Posterior cingulate gyrus (tissue), 11 donors: Measurements from ENCODE around the gene ZNF584.
A peak's percentile ranks its signal among the peaks of the same experiment; 100 is the strongest.

Experiments
- DNase-seq, 10 donors: peaks; one replicate each; pipeline versions ENCODE4 v3.0.0 to v3.0.0-alpha.2; 2020 to 2021; ENCODE audit warnings: mixed read lengths in 3 of 10
- intact Hi-C: fragments of 100-400 bp; cut with DNase I; formaldehyde crosslinking; loops from one replicate; pipeline ENCODE4 v1.15.1; 2023

The ZNF584 gene

DNA sequence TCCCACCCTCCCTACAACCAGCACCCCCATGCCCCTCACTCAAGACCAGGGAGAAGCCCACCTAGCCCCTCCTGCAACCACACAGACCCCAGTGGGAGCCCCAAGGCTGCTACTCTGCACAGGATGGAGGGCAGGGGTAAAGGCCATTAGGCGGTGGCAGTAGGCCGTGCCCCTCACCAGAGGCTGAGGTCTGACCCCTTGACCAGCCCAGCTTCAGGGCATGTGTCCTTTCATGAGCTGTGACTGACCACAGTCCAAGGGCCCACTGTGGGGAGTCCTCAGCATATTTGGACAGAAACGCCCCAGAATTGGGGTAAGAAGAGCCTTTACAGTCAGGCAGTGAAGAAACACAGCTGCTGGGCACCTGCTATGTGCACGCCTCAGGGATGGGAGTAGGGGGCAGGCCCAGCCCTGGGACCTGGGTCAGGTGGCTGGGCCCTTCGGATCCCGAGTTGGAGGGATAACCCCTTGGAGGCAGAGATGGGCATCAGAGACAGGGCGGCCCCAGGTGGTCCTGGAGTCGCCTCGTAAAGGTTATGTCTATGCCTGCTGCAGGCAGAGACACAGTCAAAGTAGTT is 23.0 kb upstream of the ZNF584 start:
- DNase-seq: peak in 3 of 10 donors; percentile 56 to 72 (median 70)
- intact Hi-C loops: no loop called here

DNA sequence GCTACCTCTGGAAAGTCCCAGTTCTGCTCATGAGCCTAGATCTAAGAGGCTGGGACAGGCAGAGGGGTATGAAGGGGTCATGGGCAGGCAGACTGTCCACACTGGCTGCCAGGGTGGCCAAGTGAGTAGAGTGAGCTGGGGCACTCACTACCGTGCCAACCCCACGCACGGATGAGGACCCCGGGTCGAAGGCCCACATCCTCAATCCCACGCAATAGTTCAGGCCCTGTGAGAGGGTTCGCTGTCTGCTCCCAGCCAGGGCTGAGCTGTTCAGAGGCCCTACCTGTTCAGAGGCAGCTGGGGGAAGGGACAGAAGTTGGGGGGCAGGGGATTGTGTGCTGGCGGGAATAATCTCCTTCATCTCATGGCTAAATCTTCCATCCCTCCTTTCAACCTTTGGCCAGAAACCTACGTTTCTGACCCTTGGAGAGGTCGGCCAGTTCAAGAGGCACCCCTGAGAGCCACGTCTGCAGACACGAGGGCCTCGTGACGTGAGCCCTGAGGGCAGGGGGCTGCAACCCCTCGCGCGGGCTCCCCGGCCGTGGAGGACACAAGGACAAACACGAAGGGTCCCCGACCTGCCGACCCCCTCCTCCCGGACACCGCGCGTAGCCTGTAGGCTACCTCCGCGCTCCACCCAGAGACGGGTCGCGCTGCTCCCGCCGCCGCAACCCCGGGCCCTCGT is 22.4 kb upstream of the ZNF584 start:
- peak in 2 of 10 donors; percentile 59 to 83 for DNase-seq
- intact Hi-C loops: no loop called here

DNA sequence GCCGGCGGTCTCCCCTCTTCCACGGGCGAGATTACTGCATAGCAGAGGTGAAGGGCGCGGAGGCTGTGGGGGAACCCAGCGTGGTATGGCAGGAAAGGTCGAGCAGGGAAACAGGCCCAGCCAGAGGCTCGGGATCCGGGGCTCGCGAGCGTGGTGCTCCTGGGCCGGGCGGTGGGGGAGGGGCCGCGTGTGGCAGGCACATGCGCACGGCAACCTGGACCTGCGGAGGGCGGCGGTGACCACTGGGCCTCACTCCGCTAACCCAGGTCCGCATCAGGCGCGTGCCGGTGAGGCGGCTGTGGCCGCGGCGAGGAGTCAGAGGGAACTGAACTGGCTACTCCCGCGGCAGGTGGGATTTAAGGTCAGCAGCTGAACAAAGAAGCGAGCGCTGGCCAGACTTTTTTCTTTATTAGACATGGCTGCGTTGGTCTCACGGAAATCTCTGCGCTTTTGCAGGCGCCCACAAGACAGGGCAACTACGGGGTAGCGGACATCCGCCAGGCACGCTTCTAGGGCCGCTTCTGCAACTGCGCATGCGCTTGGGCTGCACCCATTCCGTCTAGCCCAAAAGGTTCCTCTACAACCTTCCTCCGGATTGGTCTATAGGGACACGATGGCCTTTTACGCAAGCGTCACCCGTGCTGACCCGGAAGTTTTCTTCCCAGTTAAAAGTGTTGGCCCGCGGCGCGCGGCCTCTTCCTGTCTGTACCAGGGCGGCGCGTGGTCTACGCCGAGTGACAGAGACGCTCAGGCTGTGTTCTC is 21.7 kb upstream of the ZNF584 start, which contains the start of gene RPS5:
Gene RPS5 (plus strand): TSS at position 694 of the 762 bp plus-strand sequence. CDS start 869 bp downstream, outside the sequence.
- intact Hi-C loops: no loop called here

DNA sequence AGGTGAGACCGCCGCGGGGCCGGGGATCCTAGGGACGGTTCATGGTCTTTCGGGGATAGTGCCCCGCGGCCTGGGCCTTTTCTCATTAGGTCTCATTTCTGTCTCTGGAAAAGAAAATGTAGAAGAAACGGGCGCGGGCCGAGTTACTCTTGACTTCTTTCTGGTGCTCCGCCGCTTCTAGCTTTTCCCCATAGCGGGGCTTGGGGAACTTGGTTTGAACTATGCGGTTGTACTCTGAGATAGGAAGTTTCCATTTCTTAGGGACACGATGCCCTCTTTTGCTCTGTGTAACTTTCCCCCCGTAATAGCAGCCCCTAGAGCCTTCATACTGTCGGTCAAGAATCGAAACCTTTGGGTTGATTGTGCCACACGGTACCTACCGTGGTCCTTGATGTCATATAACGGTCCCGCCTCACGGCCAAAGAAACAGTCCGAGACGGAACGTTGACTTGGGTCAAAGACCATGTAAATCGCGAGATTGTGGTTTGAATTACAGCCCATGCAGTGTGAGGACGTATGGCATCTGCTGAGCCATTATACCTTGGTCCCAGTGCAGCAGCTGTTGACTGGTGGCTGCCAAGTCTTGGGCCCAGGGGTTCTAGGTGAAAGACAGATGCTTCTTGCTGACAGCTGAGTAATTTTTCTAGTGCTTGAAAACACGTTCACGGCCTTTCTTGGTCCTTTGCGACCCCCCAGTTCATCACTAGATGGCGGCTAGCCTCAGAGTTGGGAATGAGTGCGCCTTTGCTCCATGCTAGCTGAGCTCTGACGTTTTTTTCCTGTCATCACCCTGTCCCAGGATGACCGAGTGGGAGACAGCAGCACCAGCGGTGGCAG is 20.9 kb upstream of the ZNF584 start:
- DNase-seq: peak in 2 of 10 donors; percentile 28 to 62
- intact Hi-C loops: no loop called here

More for the DNA sequence above, 21.7 kb upstream of the ZNF584 start, which contains the start of gene RPS5:
- peak; percentile 94 to 99 (median 96) for DNase-seq

DNA sequence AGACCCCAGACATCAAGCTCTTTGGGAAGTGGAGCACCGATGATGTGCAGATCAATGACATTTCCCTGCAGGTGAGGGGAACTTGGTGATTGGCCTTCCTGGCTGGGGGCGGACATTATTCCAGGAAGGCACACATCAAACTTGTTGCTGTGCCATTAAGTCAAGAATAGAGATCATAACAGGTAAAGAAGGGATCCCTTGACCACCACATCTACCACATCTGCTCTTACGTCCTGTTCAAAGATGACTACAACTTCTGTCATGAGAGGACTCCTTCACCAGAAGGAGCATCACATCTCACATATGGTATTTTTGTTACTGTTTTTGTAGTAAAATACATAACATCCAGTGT is 20.3 kb upstream of the ZNF584 start:
- intact Hi-C loops: no loop called here
- peak in 1 of 10 donors; percentile 42 for DNase-seq

DNA sequence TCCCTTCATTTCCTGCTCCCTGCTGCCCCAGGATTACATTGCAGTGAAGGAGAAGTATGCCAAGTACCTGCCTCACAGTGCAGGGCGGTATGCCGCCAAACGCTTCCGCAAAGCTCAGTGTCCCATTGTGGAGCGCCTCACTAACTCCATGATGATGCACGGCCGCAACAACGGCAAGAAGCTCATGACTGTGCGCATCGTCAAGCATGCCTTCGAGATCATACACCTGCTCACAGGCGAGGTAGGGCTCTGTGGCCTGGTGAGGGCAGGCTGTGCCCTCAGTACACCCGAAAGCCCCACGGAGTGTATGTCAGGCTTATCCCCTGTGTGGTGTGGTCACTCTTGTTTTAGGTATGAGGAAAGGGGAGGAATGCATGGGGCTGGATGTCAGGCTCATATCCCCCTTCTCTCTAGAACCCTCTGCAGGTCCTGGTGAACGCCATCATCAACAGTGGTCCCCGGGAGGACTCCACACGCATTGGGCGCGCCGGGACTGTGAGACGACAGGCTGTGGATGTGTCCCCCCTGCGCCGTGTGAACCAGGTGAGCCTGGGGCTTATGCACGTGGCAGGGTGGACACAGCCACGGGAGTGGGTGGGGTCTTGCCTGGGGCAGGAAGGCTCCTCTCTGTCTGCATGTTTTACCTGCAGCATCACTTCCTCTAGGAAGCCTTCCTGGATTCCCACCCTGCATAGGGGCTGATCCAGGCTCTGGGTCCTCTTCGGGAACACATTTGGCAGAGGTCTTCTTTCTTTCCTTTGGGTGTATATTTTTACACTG is 15.3 kb upstream of the ZNF584 start:
- intact Hi-C loops: no loop called here
- peak in 3 of 10 donors; percentile 40 to 73 (median 40) for DNase-seq

DNA sequence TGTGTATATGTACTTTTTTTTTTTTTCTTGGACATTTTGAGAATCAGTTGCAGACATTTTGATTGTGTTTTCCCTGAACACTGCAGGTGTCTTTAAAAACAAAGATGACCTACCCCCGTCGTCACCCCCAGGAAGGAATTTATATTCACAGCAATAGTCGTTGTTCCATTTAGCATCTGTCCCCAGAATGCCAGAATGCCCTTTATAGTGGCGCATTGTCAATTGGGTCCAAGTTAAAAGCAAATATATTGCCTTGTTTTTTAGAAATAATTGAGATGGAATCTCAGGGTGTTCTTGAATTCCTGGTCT is 14.8 kb upstream of the ZNF584 start:
- intact Hi-C loops: no loop called here
- DNase-seq: no peak

DNA sequence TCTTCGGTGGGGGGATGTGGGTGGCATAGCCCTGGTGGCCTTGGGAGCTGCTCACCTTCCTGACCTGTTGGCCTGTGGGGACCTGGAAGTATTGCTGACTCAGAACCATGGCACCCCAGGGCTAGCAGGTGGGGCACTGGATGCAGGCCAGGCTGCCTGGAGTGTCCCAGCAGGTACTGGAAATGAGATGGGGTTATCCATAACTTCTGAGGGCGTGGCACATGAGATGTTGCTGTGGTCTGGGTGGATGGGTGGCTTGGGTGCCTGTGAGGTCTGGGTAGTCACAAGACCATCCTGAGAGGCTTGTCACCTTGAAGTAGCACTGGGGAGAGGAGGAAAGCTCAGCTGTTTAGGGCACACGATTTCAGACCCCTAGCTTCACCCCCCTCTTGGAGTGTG is 13.6 kb upstream of the ZNF584 start:
- peak in 2 of 10 donors; percentile 51 to 56 for DNase-seq
- intact Hi-C loops: no loop called here

DNA sequence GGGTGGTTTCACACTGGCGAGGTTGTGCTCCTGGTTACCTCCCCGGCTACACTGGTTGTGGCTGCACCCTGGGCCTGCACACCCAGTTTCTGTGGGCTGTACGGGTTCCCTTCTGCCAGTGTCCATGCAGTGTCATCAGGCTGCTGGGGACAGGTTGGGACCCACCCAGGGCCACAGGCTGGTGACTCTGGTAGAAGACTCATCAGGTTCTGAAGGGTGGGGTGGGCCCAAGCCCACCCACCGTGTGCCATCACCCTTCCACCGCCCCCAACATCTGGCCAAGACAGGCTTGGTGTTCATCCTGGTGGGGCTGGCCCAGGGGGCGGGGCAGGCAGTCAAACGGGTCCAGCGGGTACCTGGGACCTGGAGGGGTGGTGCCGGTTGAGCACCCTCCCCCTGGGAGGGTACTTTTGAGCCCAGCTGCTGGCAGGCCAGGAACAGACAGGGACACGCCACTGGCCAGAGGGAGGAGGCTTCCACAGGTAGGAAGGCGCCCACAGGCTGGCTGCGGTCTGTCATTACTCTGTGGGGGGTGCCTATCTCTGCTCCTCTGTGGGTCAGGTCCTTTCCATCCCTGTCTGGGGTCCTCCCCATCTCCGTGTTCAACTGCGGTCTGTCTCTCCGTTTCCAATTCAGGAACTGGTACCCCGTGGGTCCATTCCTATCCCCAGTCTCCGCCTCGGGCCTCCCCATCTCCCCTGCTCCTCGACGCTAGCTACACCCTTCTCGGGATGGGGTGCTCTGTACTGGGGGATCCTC is 13.1 kb upstream of the ZNF584 start, which contains the start of gene RNF225:
Gene RNF225 (plus strand): TSS at position 437 of the 759 bp plus-strand sequence. CDS start 434 bp downstream, outside the sequence.
- peak in 3 of 10 donors; percentile 69 to 70 (median 70) for DNase-seq
- intact Hi-C loops: no loop called here

DNA sequence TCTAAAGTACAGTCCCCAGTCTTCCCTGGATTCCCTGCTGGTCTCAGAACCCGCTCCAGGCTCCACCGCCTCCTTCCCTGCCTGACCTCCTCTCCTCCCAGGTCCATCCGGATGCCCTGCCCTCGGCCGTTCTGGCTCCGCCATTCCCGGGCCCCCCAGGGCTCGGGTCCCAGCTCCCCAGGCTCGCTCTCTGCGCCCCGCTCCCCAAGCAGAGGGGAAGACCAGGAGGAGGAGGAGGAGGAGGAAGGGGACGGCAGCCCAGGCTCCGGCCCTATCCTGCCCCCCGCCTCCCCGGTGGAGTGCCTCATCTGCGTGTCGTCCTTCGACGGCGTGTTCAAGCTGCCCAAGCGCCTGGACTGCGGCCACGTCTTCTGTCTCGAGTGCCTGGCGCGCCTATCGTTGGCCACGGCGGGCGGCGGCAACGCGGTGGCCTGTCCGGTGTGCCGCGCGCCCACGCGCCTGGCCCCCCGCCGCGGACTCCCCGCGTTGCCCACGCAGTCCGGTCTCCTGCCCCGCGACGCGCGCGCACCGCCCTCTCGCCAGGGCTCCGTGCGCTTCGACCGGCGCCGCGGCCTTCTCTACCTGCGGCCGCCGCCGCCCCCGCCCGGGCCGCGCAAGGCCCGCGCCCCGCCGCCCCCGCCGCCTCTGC is 12.3 kb upstream of the ZNF584 start:
- intact Hi-C loops: no loop called here
- peak in 3 of 10 donors; percentile 55 to 66 (median 64) for DNase-seq

DNA sequence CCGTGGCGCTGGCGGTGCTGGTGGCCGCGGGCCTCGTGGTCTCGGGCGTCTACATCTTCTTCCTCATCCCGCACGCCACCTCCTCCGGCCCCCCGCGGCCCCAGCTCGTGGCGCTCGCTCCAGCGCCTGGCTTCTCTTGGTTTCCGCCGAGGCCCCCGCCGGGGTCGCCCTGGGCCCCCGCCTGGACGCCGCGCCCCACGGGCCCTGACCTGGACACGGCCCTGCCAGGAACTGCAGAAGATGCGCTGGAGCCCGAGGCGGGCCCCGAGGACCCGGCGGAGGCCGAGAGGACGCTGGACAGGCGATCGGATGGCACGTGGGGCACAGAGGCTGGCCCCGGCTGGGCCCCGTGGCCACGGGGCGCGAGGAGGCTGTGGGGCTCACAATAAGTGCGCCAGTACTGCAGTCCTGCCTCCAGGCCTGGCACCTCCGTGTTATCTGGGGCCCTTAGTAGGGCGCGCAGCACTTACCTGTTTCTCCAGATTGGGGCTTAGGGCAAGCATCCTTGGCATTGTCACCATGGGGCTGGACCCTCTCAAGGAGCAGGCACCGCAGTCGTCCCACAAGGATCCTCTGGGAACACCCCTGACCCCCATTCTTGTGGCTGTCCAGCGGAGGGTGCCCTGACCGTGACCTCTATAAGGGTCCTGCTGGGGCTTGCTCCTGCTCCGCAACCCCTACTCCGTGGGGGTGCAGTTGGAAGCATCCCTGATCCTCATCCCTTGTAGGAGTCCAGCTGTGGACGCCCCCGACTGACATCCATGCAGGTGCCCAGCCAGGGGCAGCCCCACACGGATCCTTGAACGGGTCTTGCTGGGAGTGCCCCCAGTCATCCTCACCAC is 11.5 kb upstream of the ZNF584 start:
- intact Hi-C loops: no loop called here
- peak in 2 of 10 donors; percentile 67 to 82 for DNase-seq

DNA sequence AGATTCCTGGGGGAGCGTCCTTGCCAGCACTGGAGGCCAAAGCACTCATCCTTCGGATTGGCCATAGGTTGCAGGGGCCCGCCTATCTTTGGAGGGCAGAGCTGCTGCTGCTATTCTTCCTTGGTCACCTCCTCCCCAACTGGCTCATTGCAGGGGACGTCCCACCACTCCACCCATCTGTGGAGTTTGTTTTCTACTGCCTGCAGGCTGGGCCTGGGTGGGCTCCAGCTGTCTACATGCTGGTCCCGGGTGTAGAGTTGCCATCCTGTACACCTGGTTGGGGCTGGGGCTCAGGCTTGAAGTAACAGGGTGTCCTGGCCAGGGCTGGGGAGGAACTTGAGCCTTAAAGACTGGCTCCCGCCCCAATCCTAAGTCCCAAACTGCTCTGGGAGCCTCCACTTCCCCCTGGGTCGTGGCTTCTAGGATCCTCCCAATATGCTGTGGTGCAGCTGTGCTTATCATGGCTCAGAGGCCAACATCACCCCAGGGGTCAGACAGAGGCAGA is 10.9 kb upstream of the ZNF584 start:
- no peak for DNase-seq
- intact Hi-C loops: no loop called here

DNA sequence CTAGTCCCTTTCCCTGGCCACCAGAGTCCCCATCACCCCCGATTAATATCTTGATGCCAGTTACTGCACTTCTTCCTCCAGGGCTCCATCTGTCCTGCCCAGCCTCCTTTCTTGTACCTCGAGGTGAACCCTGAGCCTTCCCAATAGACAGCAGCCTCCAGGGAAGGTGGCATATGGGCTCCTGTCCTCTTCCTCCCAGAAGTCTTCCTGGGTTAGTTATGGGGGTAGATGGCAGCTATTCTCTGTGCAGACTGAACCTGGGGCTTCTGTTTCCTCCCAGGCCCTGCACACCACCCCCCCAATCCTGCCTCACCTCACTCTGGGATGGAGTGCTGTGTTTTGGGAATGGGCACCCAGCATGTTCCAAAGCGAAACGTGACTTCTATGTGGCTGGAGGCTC is 10.4 kb upstream of the ZNF584 start:
- DNase-seq: peak in 1 of 10 donors; percentile 15
- intact Hi-C loops: no loop called here

DNA sequence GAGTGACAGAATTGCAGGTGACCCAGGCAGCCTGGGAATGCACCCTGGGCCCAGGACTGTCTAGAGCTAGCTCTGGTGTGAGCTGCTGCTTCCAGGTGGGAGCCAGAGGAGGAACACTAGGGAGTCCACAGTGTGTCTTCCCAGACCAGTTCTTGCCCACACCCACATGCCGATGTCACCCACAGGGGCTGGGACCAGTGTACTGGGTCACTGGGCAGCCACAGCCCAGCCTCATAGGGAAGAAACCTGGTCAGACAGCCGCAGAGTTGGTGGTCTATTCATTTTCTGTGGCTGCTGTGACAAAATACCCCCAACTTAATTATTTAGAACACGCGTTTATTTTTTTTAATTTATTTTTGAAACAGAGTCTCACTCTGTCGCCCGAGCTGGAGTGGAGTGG is 9.9 kb upstream of the ZNF584 start:
- intact Hi-C loops: no loop called here
- peak in 1 of 10 donors; percentile 39 for DNase-seq

DNA sequence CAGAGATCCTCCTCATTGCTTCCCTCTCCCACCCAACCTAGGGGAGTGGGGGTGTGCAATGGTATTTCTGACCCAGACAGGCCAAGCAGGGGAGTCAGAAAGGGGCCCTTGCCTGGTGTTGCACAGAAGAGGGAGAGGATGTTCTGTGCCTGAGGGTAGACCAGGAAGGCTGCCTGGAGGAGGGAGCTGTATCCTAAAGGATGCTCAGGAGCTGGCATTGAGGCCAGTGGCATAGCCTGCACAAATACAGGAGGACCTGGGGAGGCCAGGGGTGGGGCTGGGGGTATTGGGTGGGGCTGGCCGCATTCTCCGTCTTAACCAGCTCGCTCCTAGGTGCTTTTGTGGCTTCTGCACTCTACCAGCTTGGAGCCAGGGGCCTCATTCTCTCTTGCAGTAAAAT is 8.5 kb upstream of the ZNF584 start:
- intact Hi-C loops: no loop called here
- peak in 1 of 10 donors; percentile 63 for DNase-seq

DNA sequence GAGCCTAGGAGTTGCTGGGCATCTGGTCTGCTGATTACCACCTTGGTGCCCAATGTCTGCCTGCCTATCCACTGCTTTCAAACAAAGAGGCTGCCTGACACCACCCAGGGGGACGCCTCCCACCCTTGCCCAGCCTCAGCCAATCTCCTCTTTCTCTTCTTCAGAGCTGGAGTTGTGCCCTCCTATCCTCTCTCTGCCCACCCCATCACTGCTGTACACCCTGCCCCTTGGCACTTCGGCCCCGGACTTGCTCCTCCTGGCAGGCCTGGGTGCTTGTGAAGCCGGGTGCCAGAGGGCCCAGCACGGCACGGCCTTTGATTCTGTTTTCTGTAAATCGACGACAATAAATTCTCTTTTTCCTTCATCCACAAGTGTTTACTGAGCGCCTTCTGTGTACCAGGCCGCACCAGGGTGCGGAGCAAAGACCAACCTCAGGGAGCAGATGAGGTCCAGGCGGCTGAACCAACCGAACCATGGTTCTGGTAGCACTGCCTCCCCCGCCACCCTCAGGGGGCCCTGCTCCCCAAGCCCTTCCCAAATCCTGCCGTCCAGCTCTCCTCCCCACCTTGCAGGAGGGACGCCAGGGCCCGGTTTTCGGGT is 8.0 kb upstream of the ZNF584 start:
- DNase-seq: peak; percentile 25 to 94 (median 54)
- intact Hi-C loops: no loop called here
